A549 treated with RU486 at 1 μM for 4 hours (cell line): Measurements from ENCODE around the gene OTOL1. TPM values are rescaled to one million over a fixed set of nuclear protein-coding genes. Genes with fewer than 3 reads are reported as not detected.

Experiments used
- total RNA-seq: library from RNA; stranded (reverse); fragments of 200-300 nt; extraction: Qiagen RNA extraction; gene quantifications from 5 replicates; pipeline ENCODE4 v1.2.3, GENCODE V29; 2022; ENCODE audit warnings: low read depth

OTOL1 gene
- not detected in 5 replicates for total RNA-seq

GRCh38 chr3:161496508-161496907 lies at the start of gene OTOL1:
TSS of gene OTOL1 (plus strand) at chr3:161496808. CDS start at chr3:161496808, 0 bp downstream.

Other genes starting within 250 kb of the OTOL1 start
- not detected in 5 replicates for gene SPTSSB, start 125.3 kb upstream of the OTOL1 start, total RNA-seq